ENCODE results near the gene RUVBL2. TPM values are rescaled to one million over a fixed set of nuclear protein-coding genes. Genes with fewer than 3 reads are reported as not detected.

The RUVBL2 gene
- total and polyA plus RNA-seq, 4 donors: 29.6 to 80.1 (median 49.6) TPM

GRCh38 chr19:48969276-48970138, 24.2 kb upstream of the RUVBL2 start:
- H3K4me1 ChIP-seq (ENCODE audit: control insufficient read depth in 4 of 4, insufficient read depth in 4 of 4, low read length in 3 of 4): peaks cover 0 to 19% (median 15%) of the 10 kb centered on the region in 4 donors
- H3K27ac ChIP-seq (ENCODE audit: low read depth in 1 of 2, low read length in 2 of 2): peak overlapping the region in 1 of 2 donors; percentile 68

More at GRCh38 chr19:48969276-48970138, 24.2 kb upstream of the RUVBL2 start:
- Histone ChIP-seq H3K27me3 (ENCODE audit: control insufficient read depth in 4 of 4, insufficient read depth in 4 of 4, low read length in 3 of 4) (no peaks in the 10 kb centered on the region), H3K36me3 (ENCODE audit: control insufficient read depth in 4 of 4, insufficient read depth in 3 of 4, low read depth in 1 of 4, low read length in 3 of 4) (peaks cover 5 to 18% (median 13%) of the 10 kb centered on the region in 4 donors), H3K4me3 (ENCODE audit: low read depth in 1 of 3, low read length in 3 of 3) (no peak overlapping the region), H3K9ac (ENCODE audit: low read depth in 1 of 2, low read length in 2 of 2) (no peak overlapping the region), H3K9me3 (ENCODE audit: control insufficient read depth in 4 of 4, low read length in 3 of 4) (no peaks in the 10 kb centered on the region)
- WGBS: 96% methylated on average over 45 of the region's 45 CpGs
- DNase-seq (ENCODE audit: low spot score): no peak
- TF ChIP-seq REST (IDR thresholded peaks at IDR 0.05): no peak
- no peak for TF ChIP-seq ATF3 (IDR thresholded peaks at IDR 0.05)
- TF ChIP-seq RXRA (IDR thresholded peaks at IDR 0.05): no peak
- no peak for TF ChIP-seq NR2F2 (IDR thresholded peaks at IDR 0.05)
- TF ChIP-seq HNF4G (IDR thresholded peaks at IDR 0.05): no peak
- TF ChIP-seq SP1 (IDR thresholded peaks at IDR 0.05): no peak
- no peak for TF ChIP-seq TAF1 (conservative IDR thresholded peaks at IDR 0.05)
- no peak for TF ChIP-seq FOXA1 (IDR thresholded peaks at IDR 0.05)
- no peak for TF ChIP-seq CTCF (IDR thresholded peaks at IDR 0.05; ENCODE audit: low read depth, low read length, missing input control)
- no peak for TF ChIP-seq YY1 (IDR thresholded peaks at IDR 0.05)
- TF ChIP-seq ZBTB33 (IDR thresholded peaks at IDR 0.05): no peak
- no peak for TF ChIP-seq EGR1 (IDR thresholded peaks at IDR 0.05; ENCODE audit: low read depth in 2 of 2)
- TF ChIP-seq HNF4A (conservative IDR thresholded peaks at IDR 0.05): no peak
- TF ChIP-seq MAX (IDR thresholded peaks at IDR 0.05): no peak
- no peak for TF ChIP-seq GABPA (IDR thresholded peaks at IDR 0.05 in 1 of 2, conservative IDR thresholded peaks at IDR 0.05 in 1 of 2)
